ENCODE data around the gene C5orf46. TPM values are rescaled to one million over a fixed set of nuclear protein-coding genes. Genes with fewer than 3 reads are reported as not detected.

Gene C5orf46
- polyA plus RNA-seq, 3 donors = not detected

- Histone ChIP-seq H4K20me1 (ENCODE audit: insufficient read depth, low read length) (no peaks in the 10 kb centered on the region), H3K9ac (ENCODE audit: insufficient read depth, low read length, poor library complexity, severe bottlenecking) (no peak overlapping the region), H3K9me3 (replicated peaks in 1 of 2; ENCODE audit: control insufficient read depth in 1 of 2, insufficient read depth in 1 of 2, low read length in 2 of 2) (no peaks in the 10 kb centered on the region), H2AFZ (ENCODE audit: insufficient read depth, low read depth, low read length, poor library complexity, severe bottlenecking) (no peak overlapping the region), H3K27ac (ENCODE audit: low read depth in 1 of 2, low read length in 2 of 2) (no peak overlapping the region), H3K79me2 (ENCODE audit: insufficient read depth, low read length) (no peaks in the 10 kb centered on the region), H3K4me2 (replicated peaks; ENCODE audit: extremely low read depth, low read length, poor library complexity, severe bottlenecking) (no peak overlapping the region), H3K36me3 (replicated peaks in 1 of 2; ENCODE audit: control insufficient read depth in 1 of 2, insufficient read depth in 2 of 2, low read length in 2 of 2) (no peaks in the 10 kb centered on the region), H3K4me3 (replicated peaks in 1 of 3; ENCODE audit: low read depth in 2 of 3, low read length in 3 of 3) (no peak overlapping the region), H3K27me3 (ENCODE audit: control insufficient read depth in 2 of 2, insufficient read depth in 2 of 2, low read length in 2 of 2) (no peaks in the 10 kb centered on the region), H3K4me1 (ENCODE audit: control insufficient read depth in 1 of 2, insufficient read depth in 2 of 2, low read length in 2 of 2) (no peaks in the 10 kb centered on the region)
- Mint-ChIP-seq H3K4me3 (no peak overlapping the region), H3K27me3 (ENCODE audit: low read depth in 3 of 3) (peaks cover 0 to 1% (median 0%) of the 10 kb centered on the region in 3 donors), H3K36me3 (no peaks in the 10 kb centered on the region), H3K4me1 (no peaks in the 10 kb centered on the region), H3K27ac (no peak overlapping the region), H3K9me3 (no peaks in the 10 kb centered on the region)
- no peak for DNase-seq
- TF ChIP-seq CTCF (IDR thresholded peaks at IDR 0.05) = no peak
- WGBS (ENCODE audit: insufficient coverage) = no CpG with 5 or more reads among the region's 1 CpG
- intact Hi-C loops (cut with micrococcal nuclease) = no loop called here
Measured at GRCh38 chr5:147895864-147896263, 10.5 kb downstream of the C5orf46 start.

GRCh38 chr5:147893820-147894219 is 12.5 kb downstream of the C5orf46 start:
- Histone ChIP-seq H3K4me3 (replicated peaks in 1 of 3; ENCODE audit: low read depth in 2 of 3, low read length in 3 of 3) (no peak overlapping the region), H3K27ac (ENCODE audit: low read depth in 1 of 2, low read length in 2 of 2) (no peak overlapping the region), H2AFZ (ENCODE audit: insufficient read depth, low read depth, low read length, poor library complexity, severe bottlenecking) (no peak overlapping the region), H3K4me2 (replicated peaks; ENCODE audit: extremely low read depth, low read length, poor library complexity, severe bottlenecking) (no peak overlapping the region), H3K9me3 (replicated peaks in 1 of 2; ENCODE audit: control insufficient read depth in 1 of 2, insufficient read depth in 1 of 2, low read length in 2 of 2) (no peaks in the 10 kb centered on the region), H3K36me3 (replicated peaks in 1 of 2; ENCODE audit: control insufficient read depth in 1 of 2, insufficient read depth in 2 of 2, low read length in 2 of 2) (no peaks in the 10 kb centered on the region), H4K20me1 (ENCODE audit: insufficient read depth, low read length) (no peaks in the 10 kb centered on the region), H3K27me3 (ENCODE audit: control insufficient read depth in 2 of 2, insufficient read depth in 2 of 2, low read length in 2 of 2) (no peaks in the 10 kb centered on the region), H3K79me2 (ENCODE audit: insufficient read depth, low read length) (no peaks in the 10 kb centered on the region), H3K9ac (ENCODE audit: insufficient read depth, low read length, poor library complexity, severe bottlenecking) (no peak overlapping the region), H3K4me1 (ENCODE audit: control insufficient read depth in 1 of 2, insufficient read depth in 2 of 2, low read length in 2 of 2) (no peaks in the 10 kb centered on the region)
- no peak for DNase-seq
- Mint-ChIP-seq H3K27me3 (ENCODE audit: low read depth in 3 of 3) (peaks cover 0 to 1% (median 0%) of the 10 kb centered on the region in 3 donors), H3K4me3 (no peak overlapping the region), H3K36me3 (no peaks in the 10 kb centered on the region), H3K9me3 (no peaks in the 10 kb centered on the region), H3K27ac (no peak overlapping the region), H3K4me1 (peaks cover 1% of the 10 kb centered on the region)
- intact Hi-C loops (cut with micrococcal nuclease) = no loop called here
- no peak for TF ChIP-seq CTCF (IDR thresholded peaks at IDR 0.05)
- 18% methylated on average over 2 of the region's 2 CpGs for WGBS (ENCODE audit: insufficient coverage)
